Mammary epithelial cell (primary cell): ENCODE measurements around the gene POC1A.

Experiments used
- EZH2 ChIP-seq: IDR thresholded peaks from 2 replicates; pipeline ENCODE4 v1.6.1; 2012; ENCODE audit warnings: low read length, inconsistent platforms, borderline replicate concordance
- TF ChIP-seq, protein P1 (sequence below), 2 donors: IDR thresholded peaks in 1 of 2; conservative IDR thresholded peaks in 1 of 2; 2 replicates each; pipeline ENCODE4 v1.5.1; 2011 to 2012; ENCODE audit warnings: inconsistent platforms in 2 of 2, low read length in 2 of 2, mild to moderate bottlenecking in 2 of 2, control low read depth in 1 of 2, low read depth in 1 of 2; ENCODE audit not compliant: insufficient read depth in 1 of 2; ENCODE audit errors: extremely low read depth in 1 of 2

DNA sequence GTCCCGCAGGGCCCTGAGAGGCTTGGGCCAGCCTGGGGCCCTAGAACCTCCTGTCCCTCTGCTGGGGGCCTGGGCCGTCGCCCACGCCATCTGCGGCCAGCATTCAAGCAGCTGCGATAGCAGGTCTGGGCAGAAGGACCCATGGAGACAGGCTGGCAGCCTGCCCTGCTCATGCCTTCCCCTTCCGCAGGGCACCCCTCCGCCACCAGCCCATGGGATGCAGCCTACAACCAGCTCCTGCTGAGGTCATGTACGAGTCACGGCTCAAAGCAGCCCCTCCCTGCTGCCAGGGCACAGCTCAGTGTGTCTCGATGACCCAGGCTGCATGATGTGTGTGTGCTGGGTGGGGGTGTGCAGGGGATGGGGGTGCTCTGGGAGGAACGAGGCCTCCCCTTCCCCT lies 125.7 kb downstream of the POC1A start:
- TF ChIP-seq, protein P1, sequence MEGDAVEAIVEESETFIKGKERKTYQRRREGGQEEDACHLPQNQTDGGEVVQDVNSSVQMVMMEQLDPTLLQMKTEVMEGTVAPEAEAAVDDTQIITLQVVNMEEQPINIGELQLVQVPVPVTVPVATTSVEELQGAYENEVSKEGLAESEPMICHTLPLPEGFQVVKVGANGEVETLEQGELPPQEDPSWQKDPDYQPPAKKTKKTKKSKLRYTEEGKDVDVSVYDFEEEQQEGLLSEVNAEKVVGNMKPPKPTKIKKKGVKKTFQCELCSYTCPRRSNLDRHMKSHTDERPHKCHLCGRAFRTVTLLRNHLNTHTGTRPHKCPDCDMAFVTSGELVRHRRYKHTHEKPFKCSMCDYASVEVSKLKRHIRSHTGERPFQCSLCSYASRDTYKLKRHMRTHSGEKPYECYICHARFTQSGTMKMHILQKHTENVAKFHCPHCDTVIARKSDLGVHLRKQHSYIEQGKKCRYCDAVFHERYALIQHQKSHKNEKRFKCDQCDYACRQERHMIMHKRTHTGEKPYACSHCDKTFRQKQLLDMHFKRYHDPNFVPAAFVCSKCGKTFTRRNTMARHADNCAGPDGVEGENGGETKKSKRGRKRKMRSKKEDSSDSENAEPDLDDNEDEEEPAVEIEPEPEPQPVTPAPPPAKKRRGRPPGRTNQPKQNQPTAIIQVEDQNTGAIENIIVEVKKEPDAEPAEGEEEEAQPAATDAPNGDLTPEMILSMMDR (conservative IDR thresholded peaks at IDR 0.05 in 1 of 2, IDR thresholded peaks at IDR 0.05 in 1 of 2; ENCODE audit: extremely low read depth in 1 of 2, insufficient read depth in 1 of 2, low read depth in 1 of 2, low read length in 2 of 2) = no peak
- no peak for TF ChIP-seq EZH2
